NT2/D1 (cell line): ENCODE data around the gene SCN8A.

Experiments
- DNase-seq: peaks from one replicate; pipeline ENCODE4 v3.0.0-alpha.2; 2011; ENCODE audit warnings: low read depth, low spot score
- H3K27me3 ChIP-seq: 2 replicates; pipeline ENCODE4 v1.6.0; 2011; ENCODE audit warnings: mild to moderate bottlenecking; ENCODE audit not compliant: insufficient read length, insufficient read depth
- H3K36me3 ChIP-seq: 2 replicates; pipeline ENCODE4 v1.6.1; 2011; ENCODE audit warnings: mild to moderate bottlenecking, low read length, mixed read lengths; ENCODE audit not compliant: insufficient read depth, insufficient read length
- H3K4me1 ChIP-seq: 2 replicates; pipeline ENCODE4 v1.5.1; 2011; ENCODE audit not compliant: insufficient read depth, insufficient read length
- H3K4me3 ChIP-seq: 2 replicates; pipeline ENCODE4 v1.5.1; 2011; ENCODE audit warnings: low read depth; ENCODE audit not compliant: insufficient read length
- H3K9ac ChIP-seq: 2 replicates; pipeline ENCODE4 v1.6.0; 2011; ENCODE audit warnings: low read depth; ENCODE audit not compliant: insufficient read length
- H3K9me3 ChIP-seq: 2 replicates; pipeline ENCODE4 v1.5.1; 2011; ENCODE audit warnings: mild to moderate bottlenecking, low read length; ENCODE audit not compliant: insufficient read depth
- SUZ12 ChIP-seq: IDR thresholded peaks from 2 replicates; pipeline ENCODE4 v1.6.1; 2011; ENCODE audit not compliant: insufficient read length, insufficient read depth; ENCODE audit errors: extremely low read depth
- YY1 ChIP-seq: IDR thresholded peaks from 2 replicates; pipeline ENCODE4 v1.6.1; 2011; ENCODE audit not compliant: insufficient read length, insufficient read depth
- ZNF274 ChIP-seq: IDR thresholded peaks from 2 replicates; pipeline ENCODE4 v1.6.1; 2011; ENCODE audit warnings: mild to moderate bottlenecking, low read depth, low read length

SCN8A gene

GRCh38 chr12:51686727-51687126, 95.7 kb downstream of the SCN8A start:
- H3K27me3 ChIP-seq = no peaks in the 10 kb centered on the region
- no peak for TF ChIP-seq ZNF274
- TF ChIP-seq SUZ12 = no peak
- TF ChIP-seq YY1 = no peak
- no peak overlapping the region for H3K4me3 ChIP-seq
- peaks cover 5% of the 10 kb centered on the region for H3K36me3 ChIP-seq
- H3K9ac ChIP-seq = no peak overlapping the region
- H3K4me1 ChIP-seq = no peaks in the 10 kb centered on the region
- DNase-seq = no peak
- no peaks in the 10 kb centered on the region for H3K9me3 ChIP-seq

GRCh38 chr12:51687177-51687576, 96.1 kb downstream of the SCN8A start:
- Histone ChIP-seq H3K9me3 (no peaks in the 10 kb centered on the region), H3K4me1 (no peaks in the 10 kb centered on the region), H3K27me3 (no peaks in the 10 kb centered on the region), H3K9ac (no peak overlapping the region), H3K4me3 (no peak overlapping the region), H3K36me3 (peaks cover 5% of the 10 kb centered on the region)
- TF ChIP-seq ZNF274 (no peak), SUZ12 (no peak), YY1 (no peak)
- no peak for DNase-seq

GRCh38 chr12:51687614-51688013, 96.6 kb downstream of the SCN8A start:
- no peaks in the 10 kb centered on the region for H3K27me3 ChIP-seq
- H3K36me3 ChIP-seq = peaks cover 5% of the 10 kb centered on the region
- no peaks in the 10 kb centered on the region for H3K9me3 ChIP-seq
- no peak overlapping the region for H3K9ac ChIP-seq
- no peak for DNase-seq
- TF ChIP-seq SUZ12 (no peak), YY1 (no peak), ZNF274 (no peak)
- H3K4me3 ChIP-seq = no peak overlapping the region
- no peaks in the 10 kb centered on the region for H3K4me1 ChIP-seq

GRCh38 chr12:51689983-51690382, 99.0 kb downstream of the SCN8A start:
- Histone ChIP-seq H3K4me1 (no peaks in the 10 kb centered on the region), H3K4me3 (no peak overlapping the region), H3K9me3 (no peaks in the 10 kb centered on the region), H3K9ac (no peak overlapping the region), H3K27me3 (no peaks in the 10 kb centered on the region), H3K36me3 (peaks cover 5% of the 10 kb centered on the region)
- DNase-seq = no peak
- TF ChIP-seq ZNF274 (no peak), SUZ12 (no peak), YY1 (no peak)

GRCh38 chr12:51692016-51692415, 101.0 kb downstream of the SCN8A start:
- Histone ChIP-seq H3K9me3 (no peaks in the 10 kb centered on the region), H3K9ac (no peak overlapping the region), H3K27me3 (no peaks in the 10 kb centered on the region), H3K4me1 (no peaks in the 10 kb centered on the region), H3K36me3 (peaks cover 5% of the 10 kb centered on the region), H3K4me3 (no peak overlapping the region)
- TF ChIP-seq ZNF274 (no peak), YY1 (no peak), SUZ12 (no peak)
- no peak for DNase-seq

- Histone ChIP-seq H3K4me1 (no peaks in the 10 kb centered on the region), H3K27me3 (no peaks in the 10 kb centered on the region), H3K9ac (no peak overlapping the region), H3K4me3 (no peak overlapping the region), H3K36me3 (peaks cover 5% of the 10 kb centered on the region), H3K9me3 (no peaks in the 10 kb centered on the region)
- DNase-seq = no peak
- TF ChIP-seq SUZ12 (no peak), ZNF274 (no peak), YY1 (no peak)
Measured at GRCh38 chr12:51693569-51693968, 102.5 kb downstream of the SCN8A start.

- no peak for DNase-seq
- Histone ChIP-seq H3K27me3 (no peaks in the 10 kb centered on the region), H3K4me1 (no peaks in the 10 kb centered on the region), H3K9ac (no peak overlapping the region), H3K4me3 (no peak overlapping the region), H3K36me3 (peaks cover under 1% of the 10 kb centered on the region), H3K9me3 (no peaks in the 10 kb centered on the region)
- TF ChIP-seq SUZ12 (no peak), YY1 (no peak), ZNF274 (no peak)
Measured at GRCh38 chr12:51694146-51694545, 103.1 kb downstream of the SCN8A start.

- Histone ChIP-seq H3K9me3 (no peaks in the 10 kb centered on the region), H3K4me3 (no peak overlapping the region), H3K4me1 (no peaks in the 10 kb centered on the region), H3K27me3 (no peaks in the 10 kb centered on the region), H3K9ac (no peak overlapping the region), H3K36me3 (peaks cover 3% of the 10 kb centered on the region)
- DNase-seq = no peak
- TF ChIP-seq SUZ12 = no peak
- no peak for TF ChIP-seq YY1
- TF ChIP-seq ZNF274 = no peak
Measured at GRCh38 chr12:51695241-51696010, 104.4 kb downstream of the SCN8A start.
